ENCODE measurements around the gene GPC1.

DNA sequence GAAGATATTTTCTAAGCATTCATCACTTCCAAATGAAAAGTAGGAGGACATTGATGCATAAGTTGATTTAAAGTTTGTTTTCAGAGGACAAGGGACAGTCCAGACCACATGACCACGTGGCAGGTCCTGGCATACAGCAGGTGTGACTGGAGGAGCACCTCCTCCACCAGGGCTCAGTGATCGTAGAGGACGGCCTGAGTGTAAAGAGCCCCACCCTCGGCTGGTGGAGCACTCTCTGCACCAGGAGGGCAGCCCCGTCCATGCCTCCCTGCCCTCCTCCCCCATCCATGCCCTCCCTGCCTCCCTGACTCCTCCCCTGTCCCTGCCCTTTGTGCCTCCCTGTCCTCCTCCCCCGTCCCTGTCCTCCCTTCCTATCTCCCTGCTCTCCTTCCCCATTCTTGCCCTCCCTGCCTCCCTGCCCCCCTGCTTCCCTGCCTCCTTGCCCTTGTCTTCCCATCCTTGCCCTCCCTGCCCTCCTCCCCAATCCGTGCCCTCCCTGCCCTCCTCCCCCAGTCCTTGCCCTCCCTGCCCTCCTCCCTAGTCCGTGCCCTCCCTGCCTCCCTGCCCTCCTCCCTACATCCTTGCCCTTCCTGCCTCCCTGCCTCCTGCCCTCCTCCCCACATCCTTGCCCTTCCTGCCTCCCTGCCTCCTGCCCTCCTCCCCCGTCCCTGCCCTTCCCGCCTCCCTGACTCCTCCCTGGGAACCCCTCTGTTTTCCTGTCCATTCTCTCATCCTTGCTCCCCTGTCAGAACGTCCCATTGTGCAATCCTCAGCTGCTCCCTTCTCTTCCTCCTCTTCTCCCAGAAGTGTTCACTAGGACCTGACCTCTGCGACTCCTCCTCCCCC is 74.4 kb downstream of the GPC1 start:
- TF ChIP-seq POLR2A (IDR thresholded peaks at IDR 0.05), result no peak
- TF ChIP-seq, protein P1, sequence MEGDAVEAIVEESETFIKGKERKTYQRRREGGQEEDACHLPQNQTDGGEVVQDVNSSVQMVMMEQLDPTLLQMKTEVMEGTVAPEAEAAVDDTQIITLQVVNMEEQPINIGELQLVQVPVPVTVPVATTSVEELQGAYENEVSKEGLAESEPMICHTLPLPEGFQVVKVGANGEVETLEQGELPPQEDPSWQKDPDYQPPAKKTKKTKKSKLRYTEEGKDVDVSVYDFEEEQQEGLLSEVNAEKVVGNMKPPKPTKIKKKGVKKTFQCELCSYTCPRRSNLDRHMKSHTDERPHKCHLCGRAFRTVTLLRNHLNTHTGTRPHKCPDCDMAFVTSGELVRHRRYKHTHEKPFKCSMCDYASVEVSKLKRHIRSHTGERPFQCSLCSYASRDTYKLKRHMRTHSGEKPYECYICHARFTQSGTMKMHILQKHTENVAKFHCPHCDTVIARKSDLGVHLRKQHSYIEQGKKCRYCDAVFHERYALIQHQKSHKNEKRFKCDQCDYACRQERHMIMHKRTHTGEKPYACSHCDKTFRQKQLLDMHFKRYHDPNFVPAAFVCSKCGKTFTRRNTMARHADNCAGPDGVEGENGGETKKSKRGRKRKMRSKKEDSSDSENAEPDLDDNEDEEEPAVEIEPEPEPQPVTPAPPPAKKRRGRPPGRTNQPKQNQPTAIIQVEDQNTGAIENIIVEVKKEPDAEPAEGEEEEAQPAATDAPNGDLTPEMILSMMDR (IDR thresholded peaks at IDR 0.05), result no peak
